RWPE1 (cell line): ENCODE results near the gene DNM3.

Experiments used
- CTCF ChIA-PET: fragments of 350-600 bp; sonication (Branson Sonifier 250); formaldehyde crosslinking; extraction: SDS; loops from one replicate; lab custom pipeline; 2021; lab: Yijun Ruan, JAX
- POLR2A ChIA-PET: fragments of 400-600 bp; formaldehyde crosslinking; extraction: SDS; loops from one replicate; lab custom pipeline; 2020; ENCODE audit warnings: antibody characterized with exemption; ENCODE audit not compliant: low non-redundant PET; lab: Yijun Ruan, JAX
- DNase-seq: peaks from one replicate; pipeline ENCODE4 v3.0.0; 2012; ENCODE audit warnings: low spot score
- H3K27ac ChIP-seq: fragments of 450-650 bp; 2 replicates; pipeline ENCODE4 v1.5.1; 2017
- CTCF ChIP-seq: fragments of 450-650 bp; conservative IDR thresholded peaks from 2 replicates; pipeline ENCODE4 v1.5.1; 2017; ENCODE audit warnings: low read depth, mild to moderate bottlenecking

The DNM3 gene

DNA sequence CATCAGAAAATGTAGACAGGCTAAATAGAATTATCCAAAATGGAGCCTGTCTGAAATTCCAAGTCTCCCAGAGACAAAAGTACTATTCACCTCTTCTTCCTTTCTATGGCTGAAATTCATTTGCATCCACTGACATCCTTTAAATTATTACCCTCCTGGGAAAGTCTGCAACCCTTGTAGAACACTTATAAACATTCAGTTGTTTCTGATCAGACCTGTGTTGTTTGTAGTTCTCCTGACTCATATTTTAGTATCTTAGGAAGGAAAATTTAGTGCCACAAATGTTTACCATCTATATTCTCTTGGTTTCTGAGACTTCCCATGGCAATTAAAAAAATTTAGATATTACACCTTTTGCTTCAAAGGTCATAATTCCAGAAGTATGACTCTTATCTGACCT is 509.6 kb downstream of the DNM3 start:
- TF ChIP-seq CTCF, result no peak
- DNase-seq, result no peak
- CTCF ChIA-PET, result no interaction called here
- H3K27ac ChIP-seq, result no peak overlapping the region
- POLR2A ChIA-PET, result no interaction called here

DNA sequence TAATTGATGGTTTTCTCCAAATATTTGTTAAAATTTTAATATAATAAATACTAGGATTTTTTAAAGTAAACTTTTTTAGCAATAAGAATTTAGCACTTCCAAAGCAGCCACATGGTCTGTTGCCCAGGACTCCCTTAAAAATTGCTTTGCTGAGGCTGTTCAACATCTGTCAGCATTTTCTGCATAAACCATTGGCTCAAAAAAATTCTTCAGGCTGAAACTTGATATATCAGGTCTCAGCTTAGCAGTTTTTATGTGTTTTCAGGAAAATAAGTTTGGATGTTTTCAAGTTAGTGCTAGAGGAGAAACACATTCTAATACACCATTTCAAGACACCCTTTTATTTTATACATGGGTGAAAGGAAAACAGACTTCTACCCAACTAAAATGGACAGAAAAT is 510.0 kb downstream of the DNM3 start:
- no peak overlapping the region for H3K27ac ChIP-seq
- no peak for DNase-seq
- CTCF ChIA-PET, result no interaction called here
- POLR2A ChIA-PET, result no interaction called here
- TF ChIP-seq CTCF, result no peak

GRCh38 chr1:172351754-172352161 is 510.5 kb downstream of the DNM3 start:
- ChIA-PET CTCF (no interaction called here), POLR2A (no interaction called here)
- no peak for TF ChIP-seq CTCF
- DNase-seq, result no peak
- H3K27ac ChIP-seq, result no peak overlapping the region

GRCh38 chr1:172352435-172352834 is 511.1 kb downstream of the DNM3 start:
- ChIA-PET CTCF (interaction anchor here (0.6 kb wide), 1 partner anchor 333 kb away, joined by 3 read pairs; no protein-coding TSS in a partner anchor), POLR2A (no interaction called here)
- no peak overlapping the region for H3K27ac ChIP-seq
- DNase-seq, result peak; percentile 64
- no peak for TF ChIP-seq CTCF

DNA sequence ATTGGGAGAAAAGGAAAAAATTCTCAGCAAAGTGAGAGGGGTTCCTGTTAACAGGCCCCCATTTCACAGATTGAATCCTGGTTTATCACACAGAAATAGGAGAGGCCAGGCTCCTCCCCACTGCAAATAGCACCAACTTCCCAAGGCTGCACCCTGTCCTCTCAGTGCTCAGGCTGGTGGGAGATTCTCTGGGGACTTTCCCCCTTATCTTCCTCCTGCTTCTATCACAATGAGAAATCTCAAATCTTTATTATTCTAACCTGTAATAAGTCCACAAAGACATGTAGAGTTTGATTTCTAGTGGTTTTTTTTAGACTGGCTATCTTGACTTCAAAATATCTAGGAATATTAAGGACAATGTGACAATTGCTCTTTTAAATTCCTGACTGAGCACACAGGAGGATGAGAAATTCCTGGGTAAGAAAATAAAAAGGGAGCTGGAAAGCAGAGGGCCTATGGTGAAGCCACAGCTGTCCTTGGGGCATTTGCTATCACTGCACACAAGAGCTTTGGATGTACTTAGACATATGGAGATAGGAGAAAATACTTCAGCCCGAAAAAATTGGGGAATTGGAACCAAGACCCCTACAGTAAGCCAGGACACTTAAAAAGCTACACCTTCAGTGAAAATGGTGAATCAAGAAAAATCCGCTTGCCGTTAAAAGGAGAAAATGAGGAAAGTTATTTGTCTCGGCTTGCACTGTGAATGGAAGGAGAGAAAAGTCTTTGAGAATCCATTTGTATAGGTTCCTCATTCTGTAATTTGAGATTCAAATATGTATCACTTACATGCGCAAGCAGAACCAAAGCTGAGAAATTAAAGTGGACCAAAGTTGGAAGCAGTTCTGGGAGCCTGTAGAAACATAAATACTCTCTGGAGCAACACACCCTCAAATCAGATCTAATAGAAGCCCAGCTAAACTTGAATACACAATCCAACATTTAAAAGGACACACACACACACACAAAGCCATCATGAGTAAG is 513.3 kb downstream of the DNM3 start:
- POLR2A ChIA-PET, result no interaction called here

DNA sequence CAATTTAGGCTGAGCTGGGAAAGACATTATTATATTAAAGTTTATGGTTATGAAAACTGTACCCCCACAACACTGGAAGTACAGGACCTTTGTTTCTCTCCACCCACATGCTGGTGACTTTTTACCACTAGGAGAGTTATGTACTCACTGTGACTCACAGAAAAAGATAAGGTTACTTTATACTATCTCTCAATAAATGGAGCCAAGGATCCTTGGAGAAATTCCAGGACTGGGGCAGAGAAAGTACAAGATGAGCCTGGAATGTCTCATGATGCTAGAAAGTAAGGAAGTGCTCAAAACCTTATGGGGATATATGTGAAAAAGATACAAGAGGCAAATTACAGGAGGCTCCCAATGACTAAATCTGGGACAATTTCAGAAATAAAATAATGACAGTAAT is 515.3 kb downstream of the DNM3 start:
- no peak for DNase-seq
- H3K27ac ChIP-seq, result no peak overlapping the region
- TF ChIP-seq CTCF, result no peak
- CTCF ChIA-PET, result interaction anchor here (0.9 kb wide), 1 partner anchor 13 kb away, joined by 4 read pairs; no protein-coding TSS in a partner anchor
- POLR2A ChIA-PET, result no interaction called here

More for the DNA sequence above, 513.3 kb downstream of the DNM3 start:
- no peak overlapping the region for H3K27ac ChIP-seq
- TF ChIP-seq CTCF, result no peak
- no peak for DNase-seq
- CTCF ChIA-PET, result interaction anchor here (1.6 kb wide), 1 partner anchor 352 kb away, joined by 3 read pairs; no protein-coding TSS in a partner anchor
